ENCODE data around the gene PSMB10.
"Not testable (repeated sequence)": the region's sequence is repeated elsewhere in the genome, so short reads cannot be mapped to it uniquely, and the experiment has no call there.

PSMB10 gene

GRCh38 chr16:67924140-67924906 is 12.3 kb downstream of the PSMB10 start:
- H3K36me3 ChIP-seq (ENCODE audit: control insufficient read depth in 1 of 2, insufficient read depth in 2 of 2, low read length in 2 of 2) = peaks cover 8 to 65% of the 10 kb centered on the region in 2 donors
- H3K9ac ChIP-seq (ENCODE audit: low read depth in 1 of 2, low read length in 2 of 2) = no peak overlapping the region
- peaks cover 0 to 6% of the 10 kb centered on the region in 2 donors for H3K4me1 ChIP-seq (ENCODE audit: control insufficient read depth in 1 of 2, insufficient read depth in 2 of 2, low read length in 2 of 2)
- no peaks in the 10 kb centered on the region for H3K9me3 ChIP-seq (ENCODE audit: control insufficient read depth in 1 of 2, low read length in 2 of 2)
- H3K27me3 ChIP-seq (ENCODE audit: control insufficient read depth in 1 of 2, insufficient read depth in 2 of 2, low read length in 2 of 2) = no peaks in the 10 kb centered on the region
- no peak overlapping the region for H3K4me3 ChIP-seq (ENCODE audit: low read depth in 1 of 2, low read length in 2 of 2)
- H3K27ac ChIP-seq (ENCODE audit: low read depth, low read length) = no peak overlapping the region

GRCh38 chr16:67923414-67924116 is 13.1 kb downstream of the PSMB10 start:
- H3K4me3 ChIP-seq (ENCODE audit: low read depth in 1 of 2, low read length in 2 of 2) = no peak overlapping the region
- H3K9me3 ChIP-seq (ENCODE audit: control insufficient read depth in 1 of 2, low read length in 2 of 2) = no peaks in the 10 kb centered on the region
- no peak overlapping the region for H3K9ac ChIP-seq (ENCODE audit: low read depth in 1 of 2, low read length in 2 of 2)
- no peaks in the 10 kb centered on the region for H3K27me3 ChIP-seq (ENCODE audit: control insufficient read depth in 1 of 2, insufficient read depth in 2 of 2, low read length in 2 of 2)
- H3K4me1 ChIP-seq (ENCODE audit: control insufficient read depth in 1 of 2, insufficient read depth in 2 of 2, low read length in 2 of 2) = peaks cover 0 to 6% of the 10 kb centered on the region in 2 donors
- H3K27ac ChIP-seq (ENCODE audit: low read depth, low read length) = no peak overlapping the region
- peaks cover 10 to 64% of the 10 kb centered on the region in 2 donors for H3K36me3 ChIP-seq (ENCODE audit: control insufficient read depth in 1 of 2, insufficient read depth in 2 of 2, low read length in 2 of 2)

GRCh38 chr16:67922740-67923139 is 13.9 kb downstream of the PSMB10 start:
- Histone ChIP-seq H3K9ac (ENCODE audit: low read depth in 1 of 2, low read length in 2 of 2) (no peak overlapping the region), H3K9me3 (ENCODE audit: control insufficient read depth in 1 of 2, low read length in 2 of 2) (no peaks in the 10 kb centered on the region), H3K4me3 (ENCODE audit: low read depth in 1 of 2, low read length in 2 of 2) (no peak overlapping the region), H3K4me1 (ENCODE audit: control insufficient read depth in 1 of 2, insufficient read depth in 2 of 2, low read length in 2 of 2) (peaks cover 0 to 6% of the 10 kb centered on the region in 2 donors), H3K27ac (ENCODE audit: low read depth, low read length) (no peak overlapping the region), H3K27me3 (ENCODE audit: control insufficient read depth in 1 of 2, insufficient read depth in 2 of 2, low read length in 2 of 2) (no peaks in the 10 kb centered on the region), H3K36me3 (ENCODE audit: control insufficient read depth in 1 of 2, insufficient read depth in 2 of 2, low read length in 2 of 2) (peaks cover 10 to 60% of the 10 kb centered on the region in 2 donors)

- Histone ChIP-seq H3K27me3 (ENCODE audit: control insufficient read depth in 1 of 2, insufficient read depth in 2 of 2, low read length in 2 of 2) (no peaks in the 10 kb centered on the region), H3K4me3 (ENCODE audit: low read depth in 1 of 2, low read length in 2 of 2) (no peak overlapping the region), H3K27ac (ENCODE audit: low read depth, low read length) (no peak overlapping the region), H3K4me1 (ENCODE audit: control insufficient read depth in 1 of 2, insufficient read depth in 2 of 2, low read length in 2 of 2) (peaks cover 0 to 6% of the 10 kb centered on the region in 2 donors), H3K9me3 (ENCODE audit: control insufficient read depth in 1 of 2, low read length in 2 of 2) (no peaks in the 10 kb centered on the region), H3K36me3 (ENCODE audit: control insufficient read depth in 1 of 2, insufficient read depth in 2 of 2, low read length in 2 of 2) (peaks cover 11 to 60% of the 10 kb centered on the region in 2 donors), H3K9ac (ENCODE audit: low read depth in 1 of 2, low read length in 2 of 2) (no peak overlapping the region)
Observed at GRCh38 chr16:67922221-67922620, 14.4 kb downstream of the PSMB10 start.

GRCh38 chr16:67919622-67920221 is 16.9 kb downstream of the PSMB10 start:
- Histone ChIP-seq H3K9me3 (ENCODE audit: control insufficient read depth in 1 of 2, low read length in 2 of 2) (no peaks in the 10 kb centered on the region), H3K4me1 (ENCODE audit: control insufficient read depth in 1 of 2, insufficient read depth in 2 of 2, low read length in 2 of 2) (peaks cover 0 to 9% of the 10 kb centered on the region in 2 donors), H3K27me3 (ENCODE audit: control insufficient read depth in 1 of 2, insufficient read depth in 2 of 2, low read length in 2 of 2) (no peaks in the 10 kb centered on the region), H3K27ac (ENCODE audit: low read depth, low read length) (no peak overlapping the region), H3K9ac (ENCODE audit: low read depth in 1 of 2, low read length in 2 of 2) (no peak overlapping the region), H3K4me3 (ENCODE audit: low read depth in 1 of 2, low read length in 2 of 2) (no peak overlapping the region), H3K36me3 (ENCODE audit: control insufficient read depth in 1 of 2, insufficient read depth in 2 of 2, low read length in 2 of 2) (peaks cover 15 to 72% of the 10 kb centered on the region in 2 donors)

- Histone ChIP-seq H3K27ac (ENCODE audit: low read depth, low read length) (no peak overlapping the region), H3K4me3 (ENCODE audit: low read depth in 1 of 2, low read length in 2 of 2) (no peak overlapping the region), H3K9me3 (ENCODE audit: control insufficient read depth in 1 of 2, low read length in 2 of 2) (no peaks in the 10 kb centered on the region), H3K36me3 (ENCODE audit: control insufficient read depth in 1 of 2, insufficient read depth in 2 of 2, low read length in 2 of 2) (peaks cover 18 to 57% of the 10 kb centered on the region in 2 donors), H3K4me1 (ENCODE audit: control insufficient read depth in 1 of 2, insufficient read depth in 2 of 2, low read length in 2 of 2) (peaks cover 0 to 5% of the 10 kb centered on the region in 2 donors), H3K27me3 (ENCODE audit: control insufficient read depth in 1 of 2, insufficient read depth in 2 of 2, low read length in 2 of 2) (no peaks in the 10 kb centered on the region), H3K9ac (ENCODE audit: low read depth in 1 of 2, low read length in 2 of 2) (no peak overlapping the region)
Observed at GRCh38 chr16:67917852-67918236, 18.8 kb downstream of the PSMB10 start.

- Histone ChIP-seq H3K4me1 (ENCODE audit: control insufficient read depth in 1 of 2, insufficient read depth in 2 of 2, low read length in 2 of 2) (peaks cover 0 to 3% of the 10 kb centered on the region in 2 donors), H3K27me3 (ENCODE audit: control insufficient read depth in 1 of 2, insufficient read depth in 2 of 2, low read length in 2 of 2) (no peaks in the 10 kb centered on the region), H3K27ac (ENCODE audit: low read depth, low read length) (no peak overlapping the region), H3K9ac (ENCODE audit: low read depth in 1 of 2, low read length in 2 of 2) (no peak overlapping the region), H3K4me3 (ENCODE audit: low read depth in 1 of 2, low read length in 2 of 2) (no peak overlapping the region), H3K9me3 (ENCODE audit: control insufficient read depth in 1 of 2, low read length in 2 of 2) (no peaks in the 10 kb centered on the region), H3K36me3 (ENCODE audit: control insufficient read depth in 1 of 2, insufficient read depth in 2 of 2, low read length in 2 of 2) (peaks cover 18 to 52% of the 10 kb centered on the region in 2 donors)
Observed at GRCh38 chr16:67917140-67917851, 19.4 kb downstream of the PSMB10 start.

- no peak overlapping the region for H3K4me3 ChIP-seq (ENCODE audit: low read depth in 1 of 2, low read length in 2 of 2)
- peaks cover 18 to 54% of the 10 kb centered on the region in 2 donors for H3K36me3 ChIP-seq (ENCODE audit: control insufficient read depth in 1 of 2, insufficient read depth in 2 of 2, low read length in 2 of 2)
- no peak overlapping the region for H3K27ac ChIP-seq (ENCODE audit: low read depth, low read length)
- H3K9ac ChIP-seq (ENCODE audit: low read depth in 1 of 2, low read length in 2 of 2) = no peak overlapping the region
- no peaks in the 10 kb centered on the region for H3K9me3 ChIP-seq (ENCODE audit: control insufficient read depth in 1 of 2, low read length in 2 of 2)
- peaks cover 0 to 3% of the 10 kb centered on the region in 2 donors for H3K4me1 ChIP-seq (ENCODE audit: control insufficient read depth in 1 of 2, insufficient read depth in 2 of 2, low read length in 2 of 2)
- no peaks in the 10 kb centered on the region for H3K27me3 ChIP-seq (ENCODE audit: control insufficient read depth in 1 of 2, insufficient read depth in 2 of 2, low read length in 2 of 2)
Observed at GRCh38 chr16:67915831-67916723, 20.6 kb downstream of the PSMB10 start.

- H3K27me3 ChIP-seq (ENCODE audit: control insufficient read depth in 1 of 2, insufficient read depth in 2 of 2, low read length in 2 of 2); H3K9me3 ChIP-seq (ENCODE audit: control insufficient read depth in 1 of 2, low read length in 2 of 2); H3K9ac ChIP-seq (ENCODE audit: low read depth in 1 of 2, low read length in 2 of 2); H3K4me1 ChIP-seq (ENCODE audit: control insufficient read depth in 1 of 2, insufficient read depth in 2 of 2, low read length in 2 of 2); H3K4me3 ChIP-seq (ENCODE audit: low read depth in 1 of 2, low read length in 2 of 2); H3K27ac ChIP-seq (ENCODE audit: low read depth, low read length): not testable (repeated sequence)
- H3K36me3 ChIP-seq (ENCODE audit: control insufficient read depth in 1 of 2, insufficient read depth in 2 of 2, low read length in 2 of 2) = peaks cover 18 to 56% of the 10 kb centered on the region in 2 donors
Observed at GRCh38 chr16:67915496-67915769, 21.2 kb downstream of the PSMB10 start.
